WTC11 (cell line): ENCODE results near the gene TMEM121. TPM values are rescaled to one million over a fixed set of nuclear protein-coding genes. Genes with fewer than 3 reads are reported as not detected.

Experiments used
- ATAC-seq: fragments of 200-7000 bp; cut with Tn5 transposase; 2 replicates; pipeline ENCODE4 v1.10.0; 2021; ENCODE audit warnings: mild to moderate bottlenecking, moderate library complexity
- CTCF ChIA-PET: fragments of 300-600 bp; sonication (Branson Sonifier 250); formaldehyde crosslinking; loops from one replicate; lab custom pipeline; 2021; ENCODE audit warnings: antibody characterized with exemption; lab: Charles Lee
- POLR2A ChIA-PET: fragments of 350-600 bp; sonication (Branson Sonifier 250); formaldehyde crosslinking; loops from one replicate; lab custom pipeline; 2021; ENCODE audit warnings: antibody characterized with exemption; lab: Charles Lee
- DNase-seq: peaks from one replicate; pipeline ENCODE4 v3.0.0; 2021; ENCODE audit warnings: low spot score
- H3K27ac Mint-ChIP-seq: 2 replicates; pipeline ENCODE4 v1.8.0; 2021; ENCODE audit warnings: mixed read lengths
- H3K27me3 Mint-ChIP-seq: 2 replicates; pipeline ENCODE4 v1.8.0; 2021; ENCODE audit warnings: low read depth, mild to moderate bottlenecking, moderate library complexity, mixed read lengths
- H3K36me3 Mint-ChIP-seq: 2 replicates; pipeline ENCODE4 v1.8.0; 2021; ENCODE audit warnings: mixed read lengths
- H3K4me1 Mint-ChIP-seq: 2 replicates; pipeline ENCODE4 v1.8.0; 2022; ENCODE audit warnings: mixed read lengths
- H3K4me3 Mint-ChIP-seq: 2 replicates; pipeline ENCODE4 v1.8.0; 2021; ENCODE audit warnings: mild to moderate bottlenecking, moderate library complexity, mixed read lengths
- H3K9me3 Mint-ChIP-seq: 2 replicates; pipeline ENCODE4 v1.8.0; 2021; ENCODE audit warnings: mixed read lengths
- AR ChIP-seq: fragments of 250-450 bp; sonication (Bioruptor Pico); IDR thresholded peaks from 2 replicates; pipeline ENCODE4 v1.9.0; 2021; ENCODE audit warnings: mild to moderate bottlenecking
- CDX4 ChIP-seq: fragments of 250-450 bp; sonication (Bioruptor Pico); IDR thresholded peaks from 2 replicates; pipeline ENCODE4 v1.9.0; 2021; ENCODE audit warnings: moderate library complexity, mild to moderate bottlenecking, inconsistent platforms, borderline replicate concordance
- EMX1 ChIP-seq: fragments of 250-450 bp; sonication (Bioruptor Pico); IDR thresholded peaks from 2 replicates; pipeline ENCODE4 v1.8.0; 2021; ENCODE audit warnings: mild to moderate bottlenecking
- ESRRA ChIP-seq: sonication (generic); formaldehyde crosslinking; IDR thresholded peaks from 2 replicates; pipeline ENCODE4 v1.8.1; 2022; ENCODE audit warnings: mild to moderate bottlenecking, missing genetic modification reagents, borderline replicate concordance
- GTF2I ChIP-seq: fragments of 250-450 bp; sonication (Bioruptor Pico); conservative IDR thresholded peaks from 2 replicates; pipeline ENCODE4 v1.4.0; 2021; ENCODE audit warnings: mild to moderate bottlenecking
- HMGXB4 ChIP-seq: sonication (generic); formaldehyde crosslinking; IDR thresholded peaks from 2 replicates; pipeline ENCODE4 v1.8.1; 2023; ENCODE audit warnings: mild to moderate bottlenecking, moderate library complexity, missing genetic modification reagents
- IRF1 ChIP-seq: sonication (generic); formaldehyde crosslinking; IDR thresholded peaks from 2 replicates; pipeline ENCODE4 v1.8.0; 2023; ENCODE audit warnings: missing genetic modification reagents
- MYBL2 ChIP-seq: sonication (generic); formaldehyde crosslinking; IDR thresholded peaks from 2 replicates; pipeline ENCODE4 v1.8.1; 2023; ENCODE audit warnings: mild to moderate bottlenecking, moderate library complexity, missing genetic modification reagents
- NR2C2 ChIP-seq: sonication (generic); formaldehyde crosslinking; IDR thresholded peaks from 2 replicates; pipeline ENCODE4 v1.8.0; 2022; ENCODE audit warnings: mild to moderate bottlenecking, missing genetic modification reagents
- PRDM15 ChIP-seq: sonication (generic); formaldehyde crosslinking; IDR thresholded peaks from 2 replicates; pipeline ENCODE4 v1.8.0; 2022; ENCODE audit warnings: missing genetic modification reagents
- SOX15 ChIP-seq: fragments of 250-450 bp; sonication (Bioruptor Pico); IDR thresholded peaks from 2 replicates; pipeline ENCODE4 v1.9.0; 2021; ENCODE audit warnings: mild to moderate bottlenecking
- SP1 ChIP-seq: sonication (generic); formaldehyde crosslinking; conservative IDR thresholded peaks from 2 replicates; pipeline ENCODE4 v1.8.1; 2022; ENCODE audit warnings: missing genetic modification reagents
- TCF7 ChIP-seq: sonication (generic); formaldehyde crosslinking; IDR thresholded peaks from 2 replicates; pipeline ENCODE4 v1.8.0; 2022; ENCODE audit warnings: mild to moderate bottlenecking, low read depth, missing genetic modification reagents, moderate library complexity
- USF2 ChIP-seq: sonication (generic); formaldehyde crosslinking; IDR thresholded peaks from 2 replicates; pipeline ENCODE4 v1.8.1; 2023; ENCODE audit warnings: mild to moderate bottlenecking, missing genetic modification reagents, moderate library complexity
- ZBTB21 ChIP-seq: sonication (generic); formaldehyde crosslinking; IDR thresholded peaks from 2 replicates; pipeline ENCODE4 v1.8.1; 2023; ENCODE audit warnings: mild to moderate bottlenecking, missing genetic modification reagents, borderline replicate concordance
- ZNF219 ChIP-seq: sonication (generic); formaldehyde crosslinking; IDR thresholded peaks from 2 replicates; pipeline ENCODE4 v1.8.0; 2023; ENCODE audit warnings: missing genetic modification reagents, mild to moderate bottlenecking, borderline replicate concordance
- ZNF232 ChIP-seq: sonication (generic); formaldehyde crosslinking; IDR thresholded peaks from 2 replicates; pipeline ENCODE4 v1.8.0; 2022; ENCODE audit warnings: mild to moderate bottlenecking, missing genetic modification reagents
- ZNF263 ChIP-seq: sonication (generic); formaldehyde crosslinking; IDR thresholded peaks from 2 replicates; pipeline ENCODE4 v1.8.1; 2022; ENCODE audit warnings: low read depth, mild to moderate bottlenecking, moderate library complexity, missing genetic modification reagents
- ZNF416 ChIP-seq: fragments of 250-450 bp; sonication (Bioruptor Pico); IDR thresholded peaks from 2 replicates; pipeline ENCODE4 v1.9.0; 2021; ENCODE audit warnings: mild to moderate bottlenecking, inconsistent platforms
- ZNF425 ChIP-seq: fragments of 250-450 bp; sonication (Bioruptor Pico); conservative IDR thresholded peaks from 2 replicates; pipeline ENCODE4 v1.9.0; 2021; ENCODE audit warnings: mild to moderate bottlenecking
- ZNF512 ChIP-seq: sonication (generic); formaldehyde crosslinking; IDR thresholded peaks from 2 replicates; pipeline ENCODE4 v1.8.1; 2022; ENCODE audit warnings: missing genetic modification reagents, borderline replicate concordance
- total RNA-seq: library from RNA; stranded (reverse); gene quantifications from 3 replicates; pipeline ENCODE4 v1.2.3, GENCODE V29; 2021

Gene TMEM121
- total RNA-seq, 1 experiment from 2014 or later = 0.81 TPM

- Mint-ChIP-seq H3K4me1 (no peaks in the 10 kb centered on the region), H3K36me3 (peaks cover 2% of the 10 kb centered on the region; the same call in 1 of the 2 replicates), H3K27me3 (peaks cover 8% of the 10 kb centered on the region), H3K4me3 (no peak overlapping the region), H3K9me3 (peaks cover 3% of the 10 kb centered on the region), H3K27ac (no peak overlapping the region)
- TF ChIP-seq ZNF263 (CRISPR knock-in tag) = no peak
- no peak for TF ChIP-seq GTF2I (CRISPR knock-in tag)
- TF ChIP-seq HMGXB4 (CRISPR knock-in tag) = no peak
- DNase-seq (no peak), ATAC-seq (no peak)
- ChIA-PET POLR2A (no interaction called here), CTCF (interaction anchor here (1.6 to 2.1 kb wide), 3 partner anchors 18 to 27 kb away, joined by 3 to 10 read pairs (median 4); no protein-coding TSS in a partner anchor)
These were observed 19.1 kb upstream of the TMEM121 start for GRCh38 chr14:105507247-105507646.

GRCh38 chr14:105508069-105508468, 18.3 kb upstream of the TMEM121 start:
- peaks cover 8% of the 10 kb centered on the region for H3K27me3 Mint-ChIP-seq
- H3K27ac Mint-ChIP-seq = no peak overlapping the region
- CTCF ChIA-PET = interaction anchor here (1.6 kb wide), 2 partner anchors 20 to 27 kb away, joined by 3 to 4 read pairs; no protein-coding TSS in a partner anchor
- H3K36me3 Mint-ChIP-seq = peaks cover 2% of the 10 kb centered on the region; the same call in 1 of the 2 replicates
- H3K4me3 Mint-ChIP-seq = no peak overlapping the region
- no peak for ATAC-seq
- peaks cover 7% of the 10 kb centered on the region for H3K9me3 Mint-ChIP-seq
- no peaks in the 10 kb centered on the region for H3K4me1 Mint-ChIP-seq
- POLR2A ChIA-PET = no interaction called here
- no peak for DNase-seq
- TF ChIP-seq ZNF232 (CRISPR knock-in tag) (no peak), SP1 (CRISPR knock-in tag) (no peak), ZNF425 (CRISPR knock-in tag) (no peak), ESRRA (no peak), USF2 (CRISPR knock-in tag) (no peak), EMX1 (no peak), IRF1 (CRISPR knock-in tag) (no peak), SOX15 (CRISPR knock-in tag) (no peak), ZBTB21 (CRISPR knock-in tag) (no peak), AR (no peak), MYBL2 (no peak), ZNF512 (CRISPR knock-in tag) (no peak), PRDM15 (no peak), ZNF219 (CRISPR knock-in tag) (no peak), TCF7 (CRISPR knock-in tag) (no peak), ZNF416 (CRISPR knock-in tag) (no peak), NR2C2 (CRISPR knock-in tag) (no peak), CDX4 (CRISPR knock-in tag) (no peak)
